ENCODE results near the gene CACNA1G.

- TF ChIP-seq REST (IDR thresholded peaks at IDR 0.05; ENCODE audit: insufficient read depth in 1 of 2, low read depth in 2 of 2, low read length in 2 of 2) (no peak), POLR2AphosphoS5 (IDR thresholded peaks at IDR 0.05; ENCODE audit: low read depth, low read length) (no peak), TAF1 (IDR thresholded peaks at IDR 0.05; ENCODE audit: borderline replicate concordance, insufficient read depth, low read length) (no peak)
These were observed 86.7 kb downstream of the CACNA1G start for GRCh38 chr17:50647187-50647586.

Data from PFSK-1 (cell line).